ENCODE data around the gene KLHL29.
A peak's percentile ranks its signal among the peaks of the same experiment; 100 is the strongest.

The KLHL29 gene

DNA sequence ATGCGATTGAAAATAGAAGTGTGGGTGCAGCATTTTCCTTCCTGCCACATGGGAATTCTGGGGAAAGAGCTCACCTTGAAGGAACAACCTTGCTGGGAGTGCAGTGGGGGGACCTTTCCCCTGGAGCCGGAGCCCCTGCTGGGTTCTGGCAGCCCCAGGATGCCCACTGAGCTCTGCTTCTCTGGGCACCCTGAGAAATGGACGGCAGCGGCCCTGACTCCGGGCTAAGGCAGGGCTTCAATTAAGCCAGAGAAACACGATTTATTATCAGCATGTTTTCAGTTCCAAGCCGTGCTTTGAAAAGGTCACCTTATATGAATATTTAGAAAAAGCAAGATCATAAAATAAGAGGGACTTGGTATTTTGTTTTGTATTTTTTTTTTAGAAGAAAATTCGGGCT lies 68.5 kb downstream of the KLHL29 start:
- Histone ChIP-seq H3K9me3 (ENCODE audit: control insufficient read depth in 1 of 2, low read length in 2 of 2) (no peaks in the 10 kb centered on the region), H3K27ac (ENCODE audit: low read length) (peak overlapping the region; percentile 40), H3K36me3 (ENCODE audit: control insufficient read depth in 1 of 2, insufficient read depth in 2 of 2, low read length in 2 of 2) (no peaks in the 10 kb centered on the region), H3K4me3 (ENCODE audit: low read depth in 1 of 2, low read length in 2 of 2) (no peak overlapping the region), H3K27me3 (ENCODE audit: low read depth, low read length) (no peaks in the 10 kb centered on the region), H3K4me1 (ENCODE audit: control insufficient read depth in 1 of 2, insufficient read depth in 2 of 2, low read length in 2 of 2) (peaks cover 3 to 40% of the 10 kb centered on the region in 2 donors)

DNA sequence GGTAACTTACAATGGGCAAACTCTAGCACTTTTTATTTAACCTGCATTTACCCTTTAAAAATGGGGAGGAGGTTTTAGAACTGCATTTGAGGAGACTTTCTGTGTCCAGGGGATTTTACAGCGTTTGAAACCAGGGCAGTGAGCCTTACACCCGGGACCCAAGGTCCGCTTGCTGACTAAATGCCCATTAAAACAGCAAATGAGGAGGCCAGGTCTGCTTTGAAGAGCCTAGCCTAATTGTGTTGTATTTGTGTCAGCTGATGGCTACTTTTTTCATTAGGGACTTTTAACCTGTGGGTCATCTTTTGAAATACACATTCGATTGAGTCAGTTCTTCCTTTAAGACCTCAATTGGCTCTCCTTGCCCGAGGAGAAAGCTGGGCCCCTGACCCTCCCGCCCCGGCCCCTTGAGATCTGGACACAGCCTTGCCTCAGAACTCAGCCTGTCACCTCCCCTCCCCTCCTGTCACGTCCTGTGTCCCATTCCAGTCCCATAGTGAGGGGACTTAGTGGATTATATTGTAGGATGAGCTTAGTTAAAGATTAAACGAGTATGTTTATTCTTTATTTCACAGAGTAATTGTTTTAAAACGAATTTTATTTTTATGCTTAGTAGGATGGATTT lies 69.0 kb downstream of the KLHL29 start:
- no peak overlapping the region for H3K4me3 ChIP-seq (ENCODE audit: low read depth in 1 of 2, low read length in 2 of 2)
- no peaks in the 10 kb centered on the region for H3K9me3 ChIP-seq (ENCODE audit: control insufficient read depth in 1 of 2, low read length in 2 of 2)
- no peaks in the 10 kb centered on the region for H3K27me3 ChIP-seq (ENCODE audit: low read depth, low read length)
- H3K4me1 ChIP-seq (ENCODE audit: control insufficient read depth in 1 of 2, insufficient read depth in 2 of 2, low read length in 2 of 2) = peaks cover 3 to 37% of the 10 kb centered on the region in 2 donors
- H3K36me3 ChIP-seq (ENCODE audit: control insufficient read depth in 1 of 2, insufficient read depth in 2 of 2, low read length in 2 of 2) = no peaks in the 10 kb centered on the region
- H3K27ac ChIP-seq (ENCODE audit: low read length) = peak overlapping the region; percentile 40

DNA sequence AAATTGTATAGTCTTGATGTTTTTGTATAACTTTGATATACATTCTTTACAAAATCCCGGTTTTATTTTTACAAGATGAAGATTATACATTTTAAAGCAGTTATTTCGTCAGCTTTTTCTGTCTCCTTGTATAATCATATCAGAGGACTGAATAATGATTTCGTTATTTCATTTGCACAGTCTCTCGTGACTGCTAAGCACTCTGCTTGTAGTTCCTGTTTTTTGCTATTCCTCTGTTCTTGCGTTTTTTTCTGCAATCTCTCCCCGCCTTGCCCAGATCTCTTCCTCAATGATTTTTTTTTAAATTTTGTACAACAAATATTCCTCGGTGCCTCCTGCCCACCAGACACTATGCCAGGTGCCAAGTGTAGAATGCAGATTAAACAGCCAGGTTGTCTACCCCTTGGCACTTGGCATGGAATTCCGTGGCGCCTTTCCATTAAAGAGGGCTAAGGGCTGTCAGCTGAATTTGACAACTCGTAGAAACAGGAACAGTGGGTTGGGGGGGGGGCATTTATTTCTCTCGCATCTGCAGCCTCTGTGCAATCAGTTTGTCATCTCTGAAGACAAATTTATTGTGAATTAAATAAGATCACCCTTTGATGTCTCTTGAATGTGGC lies 69.6 kb downstream of the KLHL29 start:
- no peak overlapping the region for H3K27ac ChIP-seq (ENCODE audit: low read length)
- no peaks in the 10 kb centered on the region for H3K9me3 ChIP-seq (ENCODE audit: control insufficient read depth in 1 of 2, low read length in 2 of 2)
- H3K4me3 ChIP-seq (ENCODE audit: low read depth in 1 of 2, low read length in 2 of 2) = no peak overlapping the region
- H3K27me3 ChIP-seq (ENCODE audit: low read depth, low read length) = no peaks in the 10 kb centered on the region
- H3K36me3 ChIP-seq (ENCODE audit: control insufficient read depth in 1 of 2, insufficient read depth in 2 of 2, low read length in 2 of 2) = no peaks in the 10 kb centered on the region
- peaks cover 3 to 36% of the 10 kb centered on the region in 2 donors for H3K4me1 ChIP-seq (ENCODE audit: control insufficient read depth in 1 of 2, insufficient read depth in 2 of 2, low read length in 2 of 2)

DNA sequence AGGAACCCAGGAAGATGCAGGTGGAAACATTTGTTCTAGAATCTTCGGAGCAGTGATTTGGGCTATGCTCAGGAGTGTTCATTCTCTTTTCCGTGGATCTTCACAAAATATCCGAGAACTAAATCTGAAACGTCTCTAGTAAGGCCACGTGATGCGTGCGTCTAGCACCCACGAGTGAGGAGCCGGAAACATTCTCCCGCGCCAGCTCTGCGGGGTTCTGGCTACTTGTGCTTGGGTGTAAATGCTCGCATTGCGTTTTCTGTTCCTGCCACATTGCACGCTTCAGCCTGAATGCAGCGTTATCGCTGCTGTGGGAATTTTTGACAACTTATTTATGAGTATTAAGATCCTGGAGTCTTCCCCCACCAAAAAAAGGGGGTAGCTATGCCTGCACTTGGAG lies 71.4 kb downstream of the KLHL29 start:
- Histone ChIP-seq H3K4me3 (ENCODE audit: low read depth in 1 of 2, low read length in 2 of 2) (no peak overlapping the region), H3K36me3 (ENCODE audit: control insufficient read depth in 1 of 2, insufficient read depth in 2 of 2, low read length in 2 of 2) (no peaks in the 10 kb centered on the region), H3K27me3 (ENCODE audit: low read depth, low read length) (no peaks in the 10 kb centered on the region), H3K9me3 (ENCODE audit: control insufficient read depth in 1 of 2, low read length in 2 of 2) (no peaks in the 10 kb centered on the region), H3K4me1 (ENCODE audit: control insufficient read depth in 1 of 2, insufficient read depth in 2 of 2, low read length in 2 of 2) (peaks cover 3 to 36% of the 10 kb centered on the region in 2 donors), H3K27ac (ENCODE audit: low read length) (no peak overlapping the region)

DNA sequence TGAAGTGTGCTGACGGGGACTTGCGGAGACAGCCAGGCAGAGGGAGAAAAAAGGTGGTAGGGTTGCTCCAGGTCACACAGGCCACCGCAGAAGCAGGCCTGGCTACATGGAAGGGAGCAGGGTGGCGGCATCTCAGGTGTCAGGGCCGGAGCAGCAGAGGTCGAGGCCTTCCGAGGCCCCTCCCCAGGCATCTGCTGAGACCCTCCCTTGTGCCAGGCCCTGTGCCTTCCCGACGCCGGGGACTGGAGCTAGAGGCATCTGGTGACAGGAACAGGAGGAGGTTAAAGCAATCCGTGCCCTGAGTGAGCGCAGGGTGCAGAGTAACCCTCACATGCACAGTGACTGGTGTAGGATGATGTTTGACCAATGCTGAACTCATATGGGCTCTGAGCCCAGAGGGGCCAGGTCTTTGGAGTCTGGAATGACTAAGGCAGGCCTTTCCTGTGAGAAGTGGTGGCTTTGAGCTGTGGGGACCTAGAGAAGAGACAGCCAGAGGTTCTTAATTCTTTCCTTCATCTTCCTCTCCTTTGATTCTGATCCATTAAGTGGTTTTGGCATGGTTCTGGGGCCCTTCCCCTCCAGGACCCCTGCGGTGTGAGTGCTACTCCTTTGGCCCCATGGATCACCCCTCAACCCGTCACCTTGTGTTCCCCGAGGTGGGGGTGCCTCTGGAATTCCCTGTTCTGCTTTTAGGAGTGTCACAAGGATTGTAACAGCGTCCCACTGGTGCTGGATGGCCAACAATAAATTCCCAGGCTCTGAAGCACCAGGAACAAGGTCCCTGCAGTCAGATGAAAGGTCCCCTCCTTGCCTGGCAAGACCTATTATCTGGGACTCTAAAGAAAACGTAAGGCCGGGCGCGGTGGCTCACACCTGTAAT lies 72.1 kb downstream of the KLHL29 start:
- Histone ChIP-seq H3K4me1 (ENCODE audit: control insufficient read depth in 1 of 2, insufficient read depth in 2 of 2, low read length in 2 of 2) (peaks cover 3 to 36% of the 10 kb centered on the region in 2 donors), H3K9me3 (ENCODE audit: control insufficient read depth in 1 of 2, low read length in 2 of 2) (no peaks in the 10 kb centered on the region), H3K27me3 (ENCODE audit: low read depth, low read length) (no peaks in the 10 kb centered on the region), H3K27ac (ENCODE audit: low read length) (no peak overlapping the region), H3K4me3 (ENCODE audit: low read depth in 1 of 2, low read length in 2 of 2) (no peak overlapping the region), H3K36me3 (ENCODE audit: control insufficient read depth in 1 of 2, insufficient read depth in 2 of 2, low read length in 2 of 2) (no peaks in the 10 kb centered on the region)

DNA sequence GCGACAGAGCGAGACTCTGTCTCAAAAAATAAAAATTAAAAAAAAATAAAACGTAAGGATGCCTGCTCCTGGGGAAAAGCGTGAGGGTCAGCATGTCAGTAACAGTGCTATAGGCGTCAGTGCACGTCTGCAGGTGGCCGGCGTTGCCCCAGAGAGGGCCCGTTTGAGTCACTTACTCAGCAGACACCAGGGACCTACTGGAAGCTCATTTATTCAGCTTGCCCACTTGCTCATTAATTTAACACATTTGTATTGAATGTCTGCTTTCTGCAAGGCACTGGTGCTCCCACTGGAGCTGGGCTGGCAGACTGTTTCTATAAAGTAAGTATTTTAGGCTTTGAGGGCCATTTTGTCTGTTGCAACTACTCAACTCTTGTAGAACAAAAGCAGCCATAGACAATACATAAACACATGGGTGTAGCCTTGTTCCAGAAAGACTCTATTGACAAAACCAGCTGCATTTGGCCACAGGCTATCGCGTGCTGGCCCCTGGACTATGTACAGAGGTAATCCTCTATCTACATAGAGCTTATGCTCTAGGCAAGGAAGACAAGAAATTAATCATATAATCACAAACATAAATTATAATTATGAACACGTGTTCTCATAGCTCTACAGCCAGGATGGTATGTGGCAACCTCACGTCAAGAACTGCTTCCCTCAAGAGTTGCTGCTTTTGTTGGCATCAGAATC lies 73.2 kb downstream of the KLHL29 start:
- H3K9me3 ChIP-seq (ENCODE audit: control insufficient read depth in 1 of 2, low read length in 2 of 2) = no peaks in the 10 kb centered on the region
- H3K27me3 ChIP-seq (ENCODE audit: low read depth, low read length) = no peaks in the 10 kb centered on the region
- H3K4me1 ChIP-seq (ENCODE audit: control insufficient read depth in 1 of 2, insufficient read depth in 2 of 2, low read length in 2 of 2) = peaks cover 1 to 27% of the 10 kb centered on the region in 2 donors
- H3K36me3 ChIP-seq (ENCODE audit: control insufficient read depth in 1 of 2, insufficient read depth in 2 of 2, low read length in 2 of 2) = no peaks in the 10 kb centered on the region
- no peak overlapping the region for H3K4me3 ChIP-seq (ENCODE audit: low read depth in 1 of 2, low read length in 2 of 2)
- no peak overlapping the region for H3K27ac ChIP-seq (ENCODE audit: low read length)

DNA sequence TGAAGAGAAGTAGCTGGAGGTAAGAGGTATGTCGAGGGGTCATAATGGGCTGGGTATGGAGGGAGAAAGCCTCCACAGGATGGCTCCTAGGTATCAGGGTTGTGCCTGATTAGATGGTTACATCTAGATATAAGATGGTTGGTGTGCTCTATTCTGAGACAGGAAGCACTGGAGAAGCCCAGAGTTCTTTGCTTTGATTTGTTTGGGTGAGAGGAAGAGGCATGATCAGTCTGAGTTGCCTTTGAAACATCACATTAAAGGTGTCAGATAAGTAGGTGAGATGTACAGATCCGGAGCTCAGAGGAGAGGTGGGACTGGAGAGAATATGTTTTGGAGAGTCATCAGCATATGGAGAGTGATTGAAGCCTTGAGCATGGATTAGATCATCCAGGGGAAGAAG lies 74.1 kb downstream of the KLHL29 start:
- no peaks in the 10 kb centered on the region for H3K27me3 ChIP-seq (ENCODE audit: low read depth, low read length)
- H3K4me1 ChIP-seq (ENCODE audit: control insufficient read depth in 1 of 2, insufficient read depth in 2 of 2, low read length in 2 of 2) = peaks cover 0 to 19% of the 10 kb centered on the region in 2 donors
- no peak overlapping the region for H3K27ac ChIP-seq (ENCODE audit: low read length)
- H3K9me3 ChIP-seq (ENCODE audit: control insufficient read depth in 1 of 2, low read length in 2 of 2) = no peaks in the 10 kb centered on the region
- no peak overlapping the region for H3K4me3 ChIP-seq (ENCODE audit: low read depth in 1 of 2, low read length in 2 of 2)
- H3K36me3 ChIP-seq (ENCODE audit: control insufficient read depth in 1 of 2, insufficient read depth in 2 of 2, low read length in 2 of 2) = no peaks in the 10 kb centered on the region

DNA sequence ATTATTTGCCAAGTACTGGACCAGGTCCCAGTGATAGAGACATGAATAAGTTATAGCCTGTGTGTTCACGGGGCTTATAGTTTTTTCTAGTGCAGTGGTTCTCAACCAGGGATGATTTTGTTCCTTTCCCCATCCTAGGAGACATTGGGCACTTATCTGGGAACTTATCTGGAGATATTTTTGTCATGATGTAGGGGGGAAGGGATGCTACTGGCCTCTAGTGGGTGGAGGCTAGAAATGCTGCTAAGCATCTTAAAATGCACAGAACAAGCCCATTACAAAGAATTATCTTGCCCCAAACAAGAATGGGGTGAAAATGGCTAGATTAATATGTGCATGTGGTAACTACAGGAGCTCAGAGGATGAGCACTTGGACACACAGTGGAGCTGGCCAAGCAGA lies 75.2 kb downstream of the KLHL29 start:
- H3K9me3 ChIP-seq (ENCODE audit: control insufficient read depth in 1 of 2, low read length in 2 of 2) = no peaks in the 10 kb centered on the region
- no peaks in the 10 kb centered on the region for H3K36me3 ChIP-seq (ENCODE audit: control insufficient read depth in 1 of 2, insufficient read depth in 2 of 2, low read length in 2 of 2)
- no peaks in the 10 kb centered on the region for H3K27me3 ChIP-seq (ENCODE audit: low read depth, low read length)
- no peak overlapping the region for H3K4me3 ChIP-seq (ENCODE audit: low read depth in 1 of 2, low read length in 2 of 2)
- H3K27ac ChIP-seq (ENCODE audit: low read length) = no peak overlapping the region
- peaks cover 0 to 13% of the 10 kb centered on the region in 2 donors for H3K4me1 ChIP-seq (ENCODE audit: control insufficient read depth in 1 of 2, insufficient read depth in 2 of 2, low read length in 2 of 2)

DNA sequence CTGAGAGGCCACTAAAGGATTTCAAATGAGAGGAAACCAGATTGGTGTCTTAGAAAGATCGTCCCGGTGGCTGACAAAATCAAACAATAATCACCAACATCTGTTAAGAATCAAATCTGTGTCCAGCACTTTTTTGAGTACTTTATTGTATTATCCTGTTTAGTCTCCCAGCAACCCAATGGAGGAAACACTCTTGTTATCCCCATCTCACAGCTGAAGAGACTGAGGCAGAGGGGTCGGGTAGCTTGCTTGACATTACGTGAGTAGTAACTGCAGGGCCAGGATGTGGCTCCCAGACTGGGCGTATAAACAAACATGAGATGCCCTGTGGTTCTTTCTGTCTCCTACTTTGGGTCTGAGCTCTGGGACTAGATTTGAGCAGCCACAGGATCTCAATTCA lies 76.0 kb downstream of the KLHL29 start:
- no peaks in the 10 kb centered on the region for H3K9me3 ChIP-seq (ENCODE audit: control insufficient read depth in 1 of 2, low read length in 2 of 2)
- H3K36me3 ChIP-seq (ENCODE audit: control insufficient read depth in 1 of 2, insufficient read depth in 2 of 2, low read length in 2 of 2) = no peaks in the 10 kb centered on the region
- H3K27ac ChIP-seq (ENCODE audit: low read length) = no peak overlapping the region
- no peaks in the 10 kb centered on the region for H3K27me3 ChIP-seq (ENCODE audit: low read depth, low read length)
- H3K4me3 ChIP-seq (ENCODE audit: low read depth in 1 of 2, low read length in 2 of 2) = no peak overlapping the region
- peaks cover 0 to 14% of the 10 kb centered on the region in 2 donors for H3K4me1 ChIP-seq (ENCODE audit: control insufficient read depth in 1 of 2, insufficient read depth in 2 of 2, low read length in 2 of 2)

DNA sequence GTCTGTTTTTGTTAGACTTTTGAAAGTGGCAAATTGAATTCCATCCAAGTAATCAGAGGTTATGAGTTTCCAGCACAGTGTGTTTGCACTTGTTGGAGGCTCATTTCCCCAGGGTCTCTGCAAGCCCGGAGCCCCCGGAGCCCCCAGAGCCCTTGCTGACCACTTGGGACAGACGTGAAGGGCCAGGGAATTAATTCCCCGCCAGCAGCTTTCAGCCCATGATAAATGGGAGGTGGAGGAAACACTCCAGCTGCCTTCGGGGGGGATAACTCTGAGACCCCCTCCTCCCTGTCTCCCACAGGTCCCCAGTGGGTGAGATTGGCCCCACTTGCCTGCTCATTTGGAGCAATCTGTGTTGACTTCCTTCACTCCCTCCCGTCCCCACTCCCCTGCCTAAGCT lies 79.2 kb downstream of the KLHL29 start:
- peaks cover 0 to 13% of the 10 kb centered on the region in 2 donors for H3K4me1 ChIP-seq (ENCODE audit: control insufficient read depth in 1 of 2, insufficient read depth in 2 of 2, low read length in 2 of 2)
- H3K36me3 ChIP-seq (ENCODE audit: control insufficient read depth in 1 of 2, insufficient read depth in 2 of 2, low read length in 2 of 2) = no peaks in the 10 kb centered on the region
- H3K4me3 ChIP-seq (ENCODE audit: low read depth in 1 of 2, low read length in 2 of 2) = no peak overlapping the region
- no peaks in the 10 kb centered on the region for H3K9me3 ChIP-seq (ENCODE audit: control insufficient read depth in 1 of 2, low read length in 2 of 2)
- H3K27ac ChIP-seq (ENCODE audit: low read length) = no peak overlapping the region
- no peaks in the 10 kb centered on the region for H3K27me3 ChIP-seq (ENCODE audit: low read depth, low read length)
